Omental fat pad (tissue), 4 donors: ENCODE measurements around the gene SUCLG1. TPM values are rescaled to one million over a fixed set of nuclear protein-coding genes. Genes with fewer than 3 reads are reported as not detected.

Source experiments
- ATAC-seq: fragments of 150-250 bp; one replicate; pipeline ENCODE4 v1.9.1; 2016; ENCODE audit warnings: mild to moderate bottlenecking, moderate library complexity; ENCODE audit not compliant: low FRiP score
- DNase-seq: peaks from one replicate; pipeline ENCODE4 v3.0.0-alpha.2; 2019; ENCODE audit warnings: low spot score
- total RNA-seq, 4 donors: library from RNA; depleted of rRNA; stranded (reverse); fragments of >200 nt; gene quantifications; one replicate each; pipeline ENCODE4 v1.1.0, GENCODE V29; 2016
- TF ChIP-seq, protein P1 (sequence below), 3 donors: fragments of 450-650 bp; IDR thresholded peaks; one replicate each; pipeline ENCODE4 v1.5.1; 2016 to 2017; ENCODE audit warnings: antibody characterized with exemption in 3 of 3, mild to moderate bottlenecking in 3 of 3, moderate library complexity in 2 of 3

The SUCLG1 gene
- total RNA-seq, 4 donors from 2014 or later, result 66.8 to 136 (median 100.0) TPM

DNA sequence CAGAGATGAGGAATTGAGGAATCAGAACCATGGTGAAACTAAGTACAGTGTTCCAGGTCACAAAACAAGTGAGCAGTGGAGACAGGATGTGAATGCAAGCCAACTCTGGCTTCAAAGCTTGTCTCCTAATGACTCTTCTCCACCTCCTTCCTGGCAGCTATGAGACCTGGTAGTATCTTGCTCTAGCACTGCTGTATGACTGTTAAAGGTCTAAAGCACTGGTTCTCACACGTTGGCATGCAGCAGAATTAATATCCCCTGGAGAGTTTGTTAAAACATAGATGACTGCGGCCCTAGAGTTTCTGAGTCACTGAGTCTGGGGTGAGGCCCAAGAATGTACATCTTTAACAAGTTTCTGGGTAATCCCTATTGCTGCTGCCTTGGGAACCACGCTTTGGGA, 63.3 kb downstream of the SUCLG1 start:
- ATAC-seq (peak; percentile 38), DNase-seq (no peak)
- TF ChIP-seq, protein P1, sequence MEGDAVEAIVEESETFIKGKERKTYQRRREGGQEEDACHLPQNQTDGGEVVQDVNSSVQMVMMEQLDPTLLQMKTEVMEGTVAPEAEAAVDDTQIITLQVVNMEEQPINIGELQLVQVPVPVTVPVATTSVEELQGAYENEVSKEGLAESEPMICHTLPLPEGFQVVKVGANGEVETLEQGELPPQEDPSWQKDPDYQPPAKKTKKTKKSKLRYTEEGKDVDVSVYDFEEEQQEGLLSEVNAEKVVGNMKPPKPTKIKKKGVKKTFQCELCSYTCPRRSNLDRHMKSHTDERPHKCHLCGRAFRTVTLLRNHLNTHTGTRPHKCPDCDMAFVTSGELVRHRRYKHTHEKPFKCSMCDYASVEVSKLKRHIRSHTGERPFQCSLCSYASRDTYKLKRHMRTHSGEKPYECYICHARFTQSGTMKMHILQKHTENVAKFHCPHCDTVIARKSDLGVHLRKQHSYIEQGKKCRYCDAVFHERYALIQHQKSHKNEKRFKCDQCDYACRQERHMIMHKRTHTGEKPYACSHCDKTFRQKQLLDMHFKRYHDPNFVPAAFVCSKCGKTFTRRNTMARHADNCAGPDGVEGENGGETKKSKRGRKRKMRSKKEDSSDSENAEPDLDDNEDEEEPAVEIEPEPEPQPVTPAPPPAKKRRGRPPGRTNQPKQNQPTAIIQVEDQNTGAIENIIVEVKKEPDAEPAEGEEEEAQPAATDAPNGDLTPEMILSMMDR (IDR thresholded peaks at IDR 0.05), result no peak

DNA sequence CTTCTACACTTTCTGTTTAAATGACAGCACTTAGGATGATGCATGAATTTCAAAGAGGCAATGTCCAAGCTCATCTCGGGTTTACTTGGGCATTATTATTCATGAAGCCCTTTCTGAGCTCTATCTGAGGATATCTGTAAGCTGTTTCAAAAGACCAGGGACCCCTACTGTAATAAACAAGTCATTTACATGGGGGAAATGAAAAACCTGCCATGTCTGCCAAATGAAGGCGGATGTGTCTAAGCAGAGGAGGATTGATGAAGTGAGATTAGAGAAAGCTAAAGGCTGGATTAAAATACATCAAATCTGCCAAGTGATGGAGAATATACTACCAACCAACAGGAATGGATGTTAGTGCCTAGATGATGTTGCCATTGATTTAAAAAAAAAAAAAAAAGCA, 64.5 kb downstream of the SUCLG1 start:
- DNase-seq (no peak), ATAC-seq (peak; percentile 51)
- TF ChIP-seq, protein P1 (IDR thresholded peaks at IDR 0.05), result no peak

DNA sequence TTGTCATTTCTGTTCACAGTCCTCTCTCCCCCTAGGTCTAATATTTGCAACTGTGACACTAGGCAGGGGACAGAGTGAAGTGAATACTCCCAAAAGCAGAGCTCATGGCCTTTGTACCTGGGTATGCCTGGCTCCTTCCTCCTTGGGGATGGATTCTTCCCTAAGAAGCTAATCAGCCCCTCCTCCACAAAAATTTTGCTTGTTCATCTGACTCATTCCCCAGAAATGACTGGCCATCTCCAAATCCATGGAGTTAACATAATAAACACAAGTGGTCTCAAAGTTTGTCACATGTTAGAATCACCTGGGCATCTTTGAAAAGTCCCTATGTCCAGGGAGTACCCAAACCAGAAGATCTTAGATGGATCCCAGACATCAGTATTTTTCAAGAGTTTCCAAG, 65.3 kb downstream of the SUCLG1 start:
- DNase-seq (no peak), ATAC-seq (no peak)
- TF ChIP-seq, protein P1 (IDR thresholded peaks at IDR 0.05), result no peak

DNA sequence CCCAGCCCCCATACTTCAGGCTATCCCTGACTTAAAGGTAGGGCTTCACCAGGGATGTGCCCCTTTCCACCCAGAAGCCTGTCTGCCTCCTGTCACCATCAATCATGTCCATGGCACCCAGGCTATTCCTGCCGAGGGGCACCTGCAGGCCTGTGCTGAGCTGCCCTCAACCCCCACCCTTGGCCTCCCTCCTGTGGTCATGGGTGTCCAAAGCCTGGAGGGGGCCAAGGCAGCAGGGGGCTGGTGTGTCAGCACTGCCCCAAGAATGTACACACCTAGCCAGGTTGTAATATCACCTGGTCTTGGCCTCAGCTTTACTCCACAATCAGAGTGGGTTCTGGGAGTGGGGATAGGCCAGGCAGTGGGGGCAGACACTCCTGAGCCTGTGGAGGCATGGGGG, 69.3 kb downstream of the SUCLG1 start:
- TF ChIP-seq, protein P1 (IDR thresholded peaks at IDR 0.05), result no peak
- DNase-seq, result no peak
- no peak for ATAC-seq

DNA sequence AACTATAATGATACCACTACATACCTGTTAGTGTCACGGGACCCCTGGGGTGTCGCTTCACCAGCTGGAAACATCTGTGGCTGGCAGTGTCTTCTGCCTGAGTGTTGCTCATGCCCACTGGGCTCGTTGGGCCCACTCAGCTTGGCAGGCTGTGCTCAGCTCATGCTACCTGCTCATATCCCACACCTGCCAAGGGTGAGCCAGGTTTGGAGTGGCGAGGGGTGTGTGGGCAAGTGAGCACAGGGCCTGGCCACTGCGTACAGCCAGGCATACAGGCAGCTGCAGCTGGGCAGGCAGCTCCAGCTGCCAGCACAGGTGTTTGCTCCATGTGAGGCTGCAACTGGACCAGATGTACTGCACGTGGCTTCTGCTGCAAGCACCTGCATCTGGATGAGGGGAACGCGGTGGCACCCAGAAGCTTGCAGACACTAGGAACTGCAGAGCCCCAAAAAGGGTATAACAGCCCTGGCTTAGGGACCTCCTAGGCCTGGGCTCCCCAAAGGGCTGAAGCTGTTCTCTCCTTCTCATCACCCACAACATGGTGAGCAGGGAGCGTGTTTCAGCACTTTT, 70.1 kb downstream of the SUCLG1 start:
- ATAC-seq (no peak), DNase-seq (no peak)
- TF ChIP-seq, protein P1 (IDR thresholded peaks at IDR 0.05), result no peak

DNA sequence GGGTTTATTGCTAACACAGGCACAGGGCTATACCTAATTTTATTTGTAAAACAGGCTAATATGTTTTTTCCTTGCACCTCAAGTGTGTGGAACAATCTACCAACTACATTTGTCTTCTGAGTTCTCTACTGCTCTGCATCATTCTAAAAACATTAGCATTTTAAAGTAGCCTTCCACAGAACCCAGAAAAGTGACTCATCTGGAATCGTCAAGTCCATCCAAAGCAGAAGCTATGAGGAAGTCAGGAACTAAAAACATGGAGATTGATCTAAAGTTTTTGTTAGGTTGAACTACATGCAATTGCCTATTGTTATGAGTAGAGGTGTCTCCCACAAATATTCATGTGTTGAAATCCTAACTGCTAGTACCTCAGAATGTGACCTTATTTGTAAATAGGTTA, 70.9 kb downstream of the SUCLG1 start:
- DNase-seq (no peak), ATAC-seq (no peak)
- TF ChIP-seq, protein P1 (IDR thresholded peaks at IDR 0.05), result no peak

DNA sequence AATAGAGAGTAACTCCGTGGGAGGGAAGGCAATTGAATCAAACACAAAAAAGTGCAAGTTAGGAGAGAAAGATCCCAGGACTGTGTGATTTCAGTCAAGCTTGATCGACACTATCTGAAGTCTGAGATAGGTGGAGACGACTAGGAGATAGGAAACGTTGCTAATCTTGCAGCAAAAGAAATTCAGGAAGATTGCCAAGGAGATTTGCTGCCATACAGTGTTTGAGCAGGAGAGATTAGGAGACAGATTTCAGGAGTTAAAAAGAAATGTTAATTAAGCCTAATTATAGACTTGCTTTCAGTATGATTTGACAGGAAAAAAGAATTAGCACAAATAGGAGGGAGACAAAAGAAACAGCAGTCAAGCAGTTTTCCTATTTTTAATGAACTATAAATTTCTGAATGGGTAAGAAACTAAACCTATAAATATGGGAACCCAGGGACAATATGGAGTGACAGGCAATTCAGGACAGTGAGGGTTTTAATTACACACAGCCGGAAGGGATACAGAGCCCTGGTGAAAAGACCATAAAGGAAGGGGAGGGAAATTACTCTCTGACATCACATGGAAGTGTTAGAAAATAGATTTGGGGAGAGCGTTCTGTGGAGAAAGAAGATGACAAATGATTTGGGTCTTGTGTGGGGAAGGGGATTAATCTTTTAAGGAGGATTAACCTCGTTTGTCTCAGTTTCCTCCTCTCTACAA, 72.6 kb downstream of the SUCLG1 start:
- TF ChIP-seq, protein P1 (IDR thresholded peaks at IDR 0.05), result no peak
- ATAC-seq (no peak), DNase-seq (no peak)
